MM.1S (cell line): Measurements from ENCODE around the gene RDH5.

Experiments
- EZH2 ChIP-seq: fragments of 300-600 bp; sonication (generic); optimal IDR thresholded peaks from 2 replicates; pipeline ENCODE3; 2017; ENCODE audit warnings: low read depth, mild to moderate bottlenecking, antibody characterized with exemption, low read length, mixed read lengths
- TF ChIP-seq, protein P1 (sequence below): fragments of 300-600 bp; sonication (generic); IDR thresholded peaks from 2 replicates; pipeline ENCODE4 v1.5.1; 2016; ENCODE audit warnings: antibody characterized with exemption, low read length, mixed read lengths

DNA sequence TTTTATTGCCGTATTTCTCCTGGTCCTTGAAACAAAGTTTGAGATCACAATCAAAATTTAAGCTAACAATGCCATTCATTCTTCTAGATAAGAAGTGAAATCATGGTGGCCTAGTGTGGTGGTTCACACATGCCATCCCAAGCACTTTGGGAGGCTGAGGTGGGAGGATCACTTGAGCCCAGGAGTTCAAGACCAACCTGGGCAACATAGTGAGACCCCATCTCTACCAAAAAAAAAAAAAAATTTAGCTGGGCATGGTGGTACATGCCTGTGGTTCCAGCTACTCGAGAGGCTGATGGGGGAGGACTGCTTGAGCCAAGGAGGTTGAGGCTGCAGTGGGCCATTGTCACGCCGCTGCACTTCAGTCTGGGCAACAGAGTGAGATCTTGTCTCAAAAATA lies 47.0 kb downstream of the RDH5 start:
- TF ChIP-seq, protein P1, sequence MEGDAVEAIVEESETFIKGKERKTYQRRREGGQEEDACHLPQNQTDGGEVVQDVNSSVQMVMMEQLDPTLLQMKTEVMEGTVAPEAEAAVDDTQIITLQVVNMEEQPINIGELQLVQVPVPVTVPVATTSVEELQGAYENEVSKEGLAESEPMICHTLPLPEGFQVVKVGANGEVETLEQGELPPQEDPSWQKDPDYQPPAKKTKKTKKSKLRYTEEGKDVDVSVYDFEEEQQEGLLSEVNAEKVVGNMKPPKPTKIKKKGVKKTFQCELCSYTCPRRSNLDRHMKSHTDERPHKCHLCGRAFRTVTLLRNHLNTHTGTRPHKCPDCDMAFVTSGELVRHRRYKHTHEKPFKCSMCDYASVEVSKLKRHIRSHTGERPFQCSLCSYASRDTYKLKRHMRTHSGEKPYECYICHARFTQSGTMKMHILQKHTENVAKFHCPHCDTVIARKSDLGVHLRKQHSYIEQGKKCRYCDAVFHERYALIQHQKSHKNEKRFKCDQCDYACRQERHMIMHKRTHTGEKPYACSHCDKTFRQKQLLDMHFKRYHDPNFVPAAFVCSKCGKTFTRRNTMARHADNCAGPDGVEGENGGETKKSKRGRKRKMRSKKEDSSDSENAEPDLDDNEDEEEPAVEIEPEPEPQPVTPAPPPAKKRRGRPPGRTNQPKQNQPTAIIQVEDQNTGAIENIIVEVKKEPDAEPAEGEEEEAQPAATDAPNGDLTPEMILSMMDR: no peak
- TF ChIP-seq EZH2: no peak
